Body of pancreas (tissue), 4 donors: Measurements from ENCODE around the gene ARID5A. TPM values are rescaled to one million over a fixed set of nuclear protein-coding genes. Genes with fewer than 3 reads are reported as not detected.

Experiments used
- ATAC-seq: fragments of 150-250 bp; one replicate; pipeline ENCODE4 v1.9.1; 2016
- DNase-seq, 4 donors: peaks; one replicate each; pipeline ENCODE4 v3.0.0-alpha.2; 2019
- H3K27ac ChIP-seq, 4 donors: fragments of 200-600 bp; sonication (generic); 1 replicate in 3 of 4; 2 replicates in 1 of 4; pipeline versions ENCODE4 v1.5.1 to v1.6.1; 2016 to 2019; ENCODE audit warnings: mild to moderate bottlenecking in 1 of 4, mixed read lengths in 1 of 4, moderate library complexity in 1 of 4
- H3K27me3 ChIP-seq, 2 donors: fragments of 200-600 bp; sonication (generic); one replicate each; pipeline ENCODE4 v1.6.0; 2016; ENCODE audit warnings: mild to moderate bottlenecking in 1 of 2
- H3K36me3 ChIP-seq, 2 donors: fragments of 200-600 bp; sonication (generic); replicated peaks in 1 of 2; 2 replicates each; pipeline ENCODE4 v1.5.1; 2016; ENCODE audit warnings: low read depth in 2 of 2; ENCODE audit not compliant: insufficient read depth in 1 of 2
- H3K4me1 ChIP-seq: fragments of 200-600 bp; sonication (generic); one replicate; pipeline ENCODE4 v1.6.0; 2016
- H3K4me3 ChIP-seq, 2 donors: fragments of 200-600 bp; sonication (generic); 1 replicate in 1 of 2; 2 replicates in 1 of 2; pipeline ENCODE4 v1.5.1; 2016 to 2019
- H3K9me3 ChIP-seq, 3 donors: fragments of 200-600 bp; sonication (generic); 1 replicate in 2 of 3; 2 replicates in 1 of 3; pipeline ENCODE4 v1.5.1; 2016
- POLR2A ChIP-seq, 3 donors: fragments of 450-650 bp; IDR thresholded peaks; one replicate each; pipeline ENCODE4 v1.6.1; 2016; ENCODE audit warnings: antibody characterized with exemption in 3 of 3, mild to moderate bottlenecking in 2 of 3
- WGBS, 2 donors: methylation state at CpG; one replicate each; pipeline ENCODE4 v1.1.5; 2017; 5-methylcytosine and 5-hydroxymethylcytosine counted together
- intact Hi-C: fragments of 100-400 bp; cut with DNase I; formaldehyde crosslinking; loops from one replicate; pipeline ENCODE4 v1.15.1; 2023
- total RNA-seq, 2 donors: library from RNA; depleted of rRNA; stranded (reverse); fragments of >200 nt; gene quantifications; one replicate each; pipeline ENCODE4 v1.1.0, GENCODE V29; 2016
- TF ChIP-seq, protein P1 (sequence below), 7 experiments: fragments of 450-650 bp in 4 of 7; fragments of 200-600 bp in 3 of 7; sonication (generic) in 3 of 7; IDR thresholded peaks; one replicate each; pipeline ENCODE4 v1.5.1; 2016 to 2019; ENCODE audit warnings: antibody characterized with exemption in 7 of 7

The ARID5A gene
- total RNA-seq, 2 donors from 2014 or later: 8.9 to 9.6 TPM

DNA sequence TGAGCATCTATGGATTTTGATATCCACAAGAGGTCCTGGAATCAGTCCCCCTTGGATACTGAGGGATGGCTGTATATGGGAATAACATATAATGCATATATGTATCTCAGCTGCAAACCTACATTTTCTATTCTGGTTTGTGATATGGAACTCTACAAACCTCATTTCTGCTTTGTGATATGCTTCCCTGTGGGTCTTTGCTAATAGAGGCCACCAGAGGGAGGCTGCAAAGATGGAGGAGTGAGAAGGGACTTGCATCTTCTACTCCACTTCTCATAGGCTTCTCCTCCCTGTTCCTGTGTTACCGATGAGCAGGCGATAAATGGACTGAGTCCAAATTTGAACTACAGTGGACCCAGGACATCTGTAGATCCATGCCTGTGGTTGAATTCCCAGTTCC lies 37.8 kb downstream of the ARID5A start:
- ATAC-seq (no peak), DNase-seq (no peak)
- Histone ChIP-seq H3K4me3 (no peak overlapping the region), H3K36me3 (no peaks in the 10 kb centered on the region), H3K4me1 (no peaks in the 10 kb centered on the region), H3K27me3 (no peaks in the 10 kb centered on the region), H3K27ac (no peak overlapping the region), H3K9me3 (no peaks in the 10 kb centered on the region)
- intact Hi-C loops: no loop called here
- no peak for TF ChIP-seq POLR2A (IDR thresholded peaks at IDR 0.05)
- TF ChIP-seq, protein P1, sequence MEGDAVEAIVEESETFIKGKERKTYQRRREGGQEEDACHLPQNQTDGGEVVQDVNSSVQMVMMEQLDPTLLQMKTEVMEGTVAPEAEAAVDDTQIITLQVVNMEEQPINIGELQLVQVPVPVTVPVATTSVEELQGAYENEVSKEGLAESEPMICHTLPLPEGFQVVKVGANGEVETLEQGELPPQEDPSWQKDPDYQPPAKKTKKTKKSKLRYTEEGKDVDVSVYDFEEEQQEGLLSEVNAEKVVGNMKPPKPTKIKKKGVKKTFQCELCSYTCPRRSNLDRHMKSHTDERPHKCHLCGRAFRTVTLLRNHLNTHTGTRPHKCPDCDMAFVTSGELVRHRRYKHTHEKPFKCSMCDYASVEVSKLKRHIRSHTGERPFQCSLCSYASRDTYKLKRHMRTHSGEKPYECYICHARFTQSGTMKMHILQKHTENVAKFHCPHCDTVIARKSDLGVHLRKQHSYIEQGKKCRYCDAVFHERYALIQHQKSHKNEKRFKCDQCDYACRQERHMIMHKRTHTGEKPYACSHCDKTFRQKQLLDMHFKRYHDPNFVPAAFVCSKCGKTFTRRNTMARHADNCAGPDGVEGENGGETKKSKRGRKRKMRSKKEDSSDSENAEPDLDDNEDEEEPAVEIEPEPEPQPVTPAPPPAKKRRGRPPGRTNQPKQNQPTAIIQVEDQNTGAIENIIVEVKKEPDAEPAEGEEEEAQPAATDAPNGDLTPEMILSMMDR (IDR thresholded peaks at IDR 0.05): no peak
- WGBS, 2 donors: 86 to 96% methylated on average over 2 of the region's 2 CpGs

DNA sequence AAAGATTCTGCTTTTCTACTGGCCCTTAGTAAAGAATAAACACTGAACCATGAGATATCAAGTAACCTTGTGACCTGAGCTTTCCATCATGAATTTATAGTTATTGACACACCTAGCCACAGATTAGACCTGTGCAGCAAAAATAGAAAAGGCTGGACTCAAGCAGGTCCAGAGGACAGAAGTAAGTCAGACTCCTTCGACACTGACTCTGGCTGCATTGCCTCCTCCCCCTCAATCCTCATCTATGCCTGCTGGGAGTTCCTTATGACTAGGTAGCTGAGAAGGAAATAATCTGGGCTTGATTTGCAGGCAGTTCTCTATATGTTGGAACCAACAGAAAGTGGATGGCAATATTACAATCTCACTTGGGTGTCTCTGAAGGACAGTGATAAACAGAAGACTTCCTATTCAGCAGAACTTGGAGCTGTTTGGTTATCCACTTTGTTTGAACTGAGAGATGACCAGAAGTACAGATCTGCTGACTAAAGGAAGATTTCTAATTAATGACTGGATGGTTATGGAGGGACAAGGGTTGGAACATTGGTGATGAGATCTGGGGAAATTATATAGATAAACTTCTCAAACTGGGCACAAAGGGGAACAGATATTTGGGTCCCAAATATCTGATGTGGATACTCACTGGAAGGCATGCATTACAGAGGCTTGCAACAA lies 39.4 kb downstream of the ARID5A start:
- WGBS, 2 donors: 38 to 45% methylated on average over 1 of the region's 1 CpG
- Histone ChIP-seq H3K27me3 (no peaks in the 10 kb centered on the region), H3K27ac (no peak overlapping the region), H3K4me3 (no peak overlapping the region), H3K36me3 (no peaks in the 10 kb centered on the region), H3K4me1 (no peaks in the 10 kb centered on the region), H3K9me3 (no peaks in the 10 kb centered on the region)
- TF ChIP-seq POLR2A (IDR thresholded peaks at IDR 0.05): no peak
- TF ChIP-seq, protein P1 (IDR thresholded peaks at IDR 0.05): no peak
- ATAC-seq: no peak
- no peak for DNase-seq
- intact Hi-C loops: no loop called here

DNA sequence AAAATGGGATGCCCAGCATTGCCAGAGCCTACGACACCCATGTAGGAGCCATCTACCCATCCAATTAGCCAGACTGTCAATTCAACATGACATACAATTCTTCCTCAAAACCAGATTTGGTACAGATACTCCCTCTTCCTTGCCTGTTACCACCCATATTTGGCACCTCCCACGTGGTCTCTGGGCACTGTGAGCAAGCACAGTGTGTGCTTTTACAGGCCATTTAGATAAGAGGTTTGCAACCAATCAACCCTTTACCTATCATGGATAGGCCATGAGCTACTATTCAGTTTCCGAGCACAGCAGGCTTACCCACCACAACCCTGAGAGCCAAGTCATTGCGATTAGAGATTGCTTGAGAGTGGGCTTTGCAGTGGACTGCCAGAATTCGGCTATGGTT lies 40.9 kb downstream of the ARID5A start:
- no peak for DNase-seq
- 73% methylated on average over 5 of the region's 5 CpGs for WGBS, 2 donors
- TF ChIP-seq, protein P1 (IDR thresholded peaks at IDR 0.05): no peak
- TF ChIP-seq POLR2A (IDR thresholded peaks at IDR 0.05): no peak
- Histone ChIP-seq H3K27ac (no peak overlapping the region), H3K27me3 (no peaks in the 10 kb centered on the region), H3K9me3 (no peaks in the 10 kb centered on the region), H3K4me3 (no peak overlapping the region), H3K4me1 (no peaks in the 10 kb centered on the region), H3K36me3 (no peaks in the 10 kb centered on the region)
- no peak for ATAC-seq
- intact Hi-C loops: no loop called here

DNA sequence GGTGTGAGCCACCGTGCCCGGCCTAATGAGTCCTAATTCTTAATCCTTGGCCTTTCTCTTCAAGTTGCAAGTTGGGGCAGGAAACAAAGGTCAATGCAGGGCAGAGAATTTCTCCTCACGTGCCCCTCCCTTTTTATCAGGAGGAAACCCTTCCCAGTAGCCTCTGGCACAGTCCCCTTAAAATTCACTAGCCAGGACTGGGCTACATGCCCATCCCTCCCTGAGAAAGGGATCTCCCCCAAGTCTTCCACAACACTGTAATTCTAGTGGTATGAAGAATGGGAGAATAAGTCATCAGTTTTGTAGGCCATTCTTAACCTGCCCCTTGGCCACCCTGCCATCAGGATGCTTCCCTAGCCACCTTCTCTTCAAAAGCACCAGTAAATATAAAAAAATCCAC lies 42.2 kb downstream of the ARID5A start:
- DNase-seq: no peak
- peaks cover 0 to 2% of the 10 kb centered on the region in 2 donors for H3K36me3 ChIP-seq
- 94 to 95% methylated on average over 3 of the region's 3 CpGs for WGBS, 2 donors
- no peaks in the 10 kb centered on the region for H3K4me1 ChIP-seq
- no peaks in the 10 kb centered on the region for H3K9me3 ChIP-seq
- no peaks in the 10 kb centered on the region for H3K27me3 ChIP-seq
- H3K4me3 ChIP-seq: no peak overlapping the region
- TF ChIP-seq, protein P1 (IDR thresholded peaks at IDR 0.05): no peak
- TF ChIP-seq POLR2A (IDR thresholded peaks at IDR 0.05): no peak
- intact Hi-C loops: no loop called here
- no peak for ATAC-seq
- H3K27ac ChIP-seq: no peak overlapping the region

DNA sequence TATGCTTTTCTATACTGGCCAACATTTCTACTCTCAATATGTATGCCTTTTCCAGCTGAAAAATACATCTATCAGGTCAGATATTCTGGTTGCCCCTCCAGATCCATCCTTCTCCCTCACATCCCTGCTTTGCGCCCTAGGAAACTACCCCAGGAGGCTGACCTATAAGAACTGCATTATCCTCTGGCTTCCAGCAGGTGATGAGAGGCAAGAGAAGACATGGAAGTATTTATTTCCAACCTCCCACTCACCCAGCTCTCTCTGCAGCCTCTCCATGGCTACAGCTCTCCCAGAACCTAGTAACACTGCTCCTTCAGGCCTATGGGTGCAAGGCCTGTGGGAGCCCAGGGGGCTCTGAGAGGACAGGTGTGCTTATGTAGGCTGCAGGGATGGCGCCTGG lies 42.9 kb downstream of the ARID5A start:
- H3K27ac ChIP-seq: no peak overlapping the region
- H3K4me3 ChIP-seq: no peak overlapping the region
- H3K36me3 ChIP-seq: peaks cover 0 to 2% of the 10 kb centered on the region in 2 donors
- no peaks in the 10 kb centered on the region for H3K9me3 ChIP-seq
- DNase-seq: no peak
- intact Hi-C loops: no loop called here
- WGBS, 2 donors: 97 to 100% methylated on average over 2 of the region's 2 CpGs
- ATAC-seq: no peak
- no peak for TF ChIP-seq POLR2A (IDR thresholded peaks at IDR 0.05)
- TF ChIP-seq, protein P1 (IDR thresholded peaks at IDR 0.05): no peak
- H3K27me3 ChIP-seq: no peaks in the 10 kb centered on the region
- H3K4me1 ChIP-seq: no peaks in the 10 kb centered on the region
